Adrenal gland (tissue), 5 donors: ENCODE data around the gene RAB38.

ENCODE experiments used
- POLR2A ChIP-seq, 2 donors: fragments of 450-650 bp; IDR thresholded peaks; one replicate each; pipeline ENCODE4 v1.6.1; 2017; ENCODE audit warnings: antibody characterized with exemption in 2 of 2, mild to moderate bottlenecking in 2 of 2, moderate library complexity in 1 of 2
- TF ChIP-seq, protein P1 (sequence below), 6 experiments: fragments of 450-650 bp in 4 of 6; fragments of 200-600 bp in 2 of 6; sonication (generic) in 1 of 6; IDR thresholded peaks; 1 replicate in 5 of 6; 2 replicates in 1 of 6; pipeline versions ENCODE4 v1.5.1 to v1.8.0; 2016 to 2021; ENCODE audit warnings: antibody characterized with exemption in 6 of 6, mild to moderate bottlenecking in 2 of 6, moderate library complexity in 1 of 6
- donor health status: DM: no; HTN: no; CAD: no.

DNA sequence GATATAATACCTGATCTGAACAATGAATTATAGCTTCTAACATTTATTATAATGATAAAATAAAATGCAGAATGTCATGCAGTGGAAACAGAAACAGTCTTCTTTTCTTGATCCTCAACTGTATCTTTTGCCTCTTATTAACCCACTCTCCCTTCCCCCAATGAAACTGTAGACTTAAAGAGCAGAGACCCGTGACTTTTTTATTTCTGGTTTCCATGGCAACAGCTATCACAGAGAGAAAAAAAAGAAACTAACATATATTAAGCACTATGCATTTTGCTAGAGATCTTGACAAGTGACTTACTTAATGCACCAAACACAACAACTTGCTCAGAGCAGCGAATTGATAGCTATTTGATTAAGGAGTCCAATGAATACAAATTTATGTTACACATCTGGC lies 69.3 kb downstream of the RAB38 start:
- TF ChIP-seq, protein P1, sequence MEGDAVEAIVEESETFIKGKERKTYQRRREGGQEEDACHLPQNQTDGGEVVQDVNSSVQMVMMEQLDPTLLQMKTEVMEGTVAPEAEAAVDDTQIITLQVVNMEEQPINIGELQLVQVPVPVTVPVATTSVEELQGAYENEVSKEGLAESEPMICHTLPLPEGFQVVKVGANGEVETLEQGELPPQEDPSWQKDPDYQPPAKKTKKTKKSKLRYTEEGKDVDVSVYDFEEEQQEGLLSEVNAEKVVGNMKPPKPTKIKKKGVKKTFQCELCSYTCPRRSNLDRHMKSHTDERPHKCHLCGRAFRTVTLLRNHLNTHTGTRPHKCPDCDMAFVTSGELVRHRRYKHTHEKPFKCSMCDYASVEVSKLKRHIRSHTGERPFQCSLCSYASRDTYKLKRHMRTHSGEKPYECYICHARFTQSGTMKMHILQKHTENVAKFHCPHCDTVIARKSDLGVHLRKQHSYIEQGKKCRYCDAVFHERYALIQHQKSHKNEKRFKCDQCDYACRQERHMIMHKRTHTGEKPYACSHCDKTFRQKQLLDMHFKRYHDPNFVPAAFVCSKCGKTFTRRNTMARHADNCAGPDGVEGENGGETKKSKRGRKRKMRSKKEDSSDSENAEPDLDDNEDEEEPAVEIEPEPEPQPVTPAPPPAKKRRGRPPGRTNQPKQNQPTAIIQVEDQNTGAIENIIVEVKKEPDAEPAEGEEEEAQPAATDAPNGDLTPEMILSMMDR (IDR thresholded peaks at IDR 0.05): no peak
- TF ChIP-seq POLR2A (IDR thresholded peaks at IDR 0.05): no peak
